Activated naive CD8-positive, alpha-beta T cell treated with anti-CD3 and anti-CD28 coated beads, Interleukin-2, amount 10 ng/mL, durations not matched to agents 7 days and 5 days (primary cell): ENCODE results near the gene VPS52. TPM values are rescaled to one million over a fixed set of nuclear protein-coding genes. Genes with fewer than 3 reads are reported as not detected.

ENCODE experiments used
- ATAC-seq: fragments of 150-1000 bp; cut with Tn5 transposase; one replicate; pipeline ENCODE4 v1.10.0; 2021; ENCODE audit warnings: low read depth, moderate library complexity
- POLR2A ChIA-PET: fragments of 350-600 bp; sonication (Branson Sonifier 250); formaldehyde crosslinking; loops from one replicate; lab custom pipeline; 2021; ENCODE audit warnings: antibody characterized with exemption; lab: Charles Lee
- DNase-seq: peaks from one replicate; pipeline ENCODE4 v3.0.0; 2021
- H3K27ac Mint-ChIP-seq: one replicate; pipeline ENCODE4 v1.8.0; 2022; ENCODE audit warnings: mild to moderate bottlenecking, mixed read lengths
- H3K27me3 Mint-ChIP-seq: one replicate; pipeline ENCODE4 v1.8.0; 2022; ENCODE audit warnings: mild to moderate bottlenecking, moderate library complexity, mixed read lengths
- H3K36me3 Mint-ChIP-seq: one replicate; pipeline ENCODE4 v1.8.0; 2021; ENCODE audit warnings: mild to moderate bottlenecking, mixed read lengths
- H3K4me1 Mint-ChIP-seq: one replicate; pipeline ENCODE4 v1.8.0; 2021; ENCODE audit warnings: mixed read lengths
- H3K4me3 Mint-ChIP-seq: one replicate; pipeline ENCODE4 v1.8.0; 2022; ENCODE audit warnings: mild to moderate bottlenecking, moderate library complexity, mixed read lengths
- H3K9me3 Mint-ChIP-seq: one replicate; pipeline ENCODE4 v1.8.0; 2021; ENCODE audit warnings: mixed read lengths
- total RNA-seq, 2 experiments: library from RNA; stranded (reverse); gene quantifications; one replicate each; pipeline ENCODE4 v1.2.3, GENCODE V29; 2021

VPS52 gene
- total RNA-seq: 10 to 100 TPM; 72.3 to 76.0 TPM

GRCh38 chr6:33271468-33272274 is at the start of gene VPS52, which contains the start of gene RPS18:
Gene VPS52 (minus strand): TSS chr6:33271876. CDS start chr6:33271675, 201 bp downstream.
Gene RPS18 (plus strand): TSS chr6:33272075. CDS start chr6:33272120, 45 bp downstream.
- no peaks in the 10 kb centered on the region for H3K9me3 Mint-ChIP-seq
- DNase-seq: peak; percentile 87
- H3K4me3 Mint-ChIP-seq: peak within 1 kb of the TSS; percentile 94
- peaks cover 56% of the 10 kb centered on the region for H3K36me3 Mint-ChIP-seq
- H3K4me1 Mint-ChIP-seq: peaks cover 43% of the 10 kb centered on the region
- peak; percentile 91 for ATAC-seq
- no peaks in the 10 kb centered on the region for H3K27me3 Mint-ChIP-seq
- H3K27ac Mint-ChIP-seq: peak within 1 kb of the TSS; percentile 99
- POLR2A ChIA-PET: interaction anchor here (0.7 to 4.3 kb wide), 28 partner anchors 8 to 1076 kb away, joined by 3 to 52 read pairs (median 6); partner anchors contain the start of genes BAK1, CUTA, HSD17B8 and PFDN6

GRCh38 chr6:33321227-33321626 is 49.6 kb upstream of the VPS52 start:
- peaks cover 44% of the 10 kb centered on the region for H3K36me3 Mint-ChIP-seq
- POLR2A ChIA-PET: no interaction called here
- no peak for DNase-seq

GRCh38 chr6:33320315-33321181 is 48.9 kb upstream of the VPS52 start:
- ATAC-seq: no peak
- DNase-seq: no peak
- POLR2A ChIA-PET: no interaction called here
- Mint-ChIP-seq H3K36me3 (peaks cover 45% of the 10 kb centered on the region), H3K4me3 (peak overlapping the region; percentile 100), H3K27ac (peak overlapping the region; percentile 100), H3K4me1 (peaks cover 51% of the 10 kb centered on the region), H3K27me3 (no peaks in the 10 kb centered on the region), H3K9me3 (no peaks in the 10 kb centered on the region)

More at GRCh38 chr6:33321227-33321626, 49.6 kb upstream of the VPS52 start:
- ATAC-seq: no peak
- Mint-ChIP-seq H3K27me3 (no peaks in the 10 kb centered on the region), H3K27ac (peak overlapping the region; percentile 100), H3K4me1 (peaks cover 50% of the 10 kb centered on the region), H3K4me3 (peak overlapping the region; percentile 100), H3K9me3 (no peaks in the 10 kb centered on the region)

GRCh38 chr6:33319939-33320314 is 48.3 kb upstream of the VPS52 start:
- peaks cover 45% of the 10 kb centered on the region for H3K36me3 Mint-ChIP-seq
- H3K27ac Mint-ChIP-seq: peak overlapping the region; percentile 67
- POLR2A ChIA-PET: interaction anchor here (4.0 kb wide), 1 partner anchor 25 kb away, joined by 67 read pairs; no protein-coding TSS in a partner anchor
- DNase-seq (no peak), ATAC-seq (no peak)
- no peaks in the 10 kb centered on the region for H3K9me3 Mint-ChIP-seq
- no peaks in the 10 kb centered on the region for H3K27me3 Mint-ChIP-seq
- peaks cover 51% of the 10 kb centered on the region for H3K4me1 Mint-ChIP-seq
- peak overlapping the region; percentile 100 for H3K4me3 Mint-ChIP-seq

GRCh38 chr6:33318426-33319073 is 46.9 kb upstream of the VPS52 start:
- DNase-seq (no peak), ATAC-seq (no peak)
- peaks cover 49% of the 10 kb centered on the region for H3K36me3 Mint-ChIP-seq

GRCh38 chr6:33317669-33318425 is 46.2 kb upstream of the VPS52 start, which contains the start of gene ZBTB22:
Gene ZBTB22 (minus strand): TSS chr6:33317744. CDS start chr6:33316916, 828 bp downstream.
- Mint-ChIP-seq H3K4me3 (peak within 1 kb of the TSS; percentile 100), H3K27ac (peak within 1 kb of the TSS; percentile 98), H3K27me3 (no peaks in the 10 kb centered on the region), H3K9me3 (no peaks in the 10 kb centered on the region), H3K4me1 (peaks cover 54% of the 10 kb centered on the region), H3K36me3 (peaks cover 53% of the 10 kb centered on the region)
- POLR2A ChIA-PET: interaction anchor here (0.7 to 4.0 kb wide), 21 partner anchors 9 to 473 kb away, joined by 3 to 67 read pairs (median 5); partner anchors contain the start of genes B3GALT4, CUTA, PFDN6 and RGL2
- DNase-seq (peak; percentile 94), ATAC-seq (peak; percentile 69)

More at GRCh38 chr6:33318426-33319073, 46.9 kb upstream of the VPS52 start:
- POLR2A ChIA-PET: interaction anchor here (0.7 to 4.0 kb wide), 15 partner anchors 8 to 350 kb away, joined by 3 to 67 read pairs (median 5); partner anchors contain the start of genes B3GALT4, CUTA, RGL2 and SYNGAP1
- H3K9me3 Mint-ChIP-seq: no peaks in the 10 kb centered on the region
- peaks cover 54% of the 10 kb centered on the region for H3K4me1 Mint-ChIP-seq
- peak overlapping the region; percentile 100 for H3K4me3 Mint-ChIP-seq
- no peaks in the 10 kb centered on the region for H3K27me3 Mint-ChIP-seq
- H3K27ac Mint-ChIP-seq: peak overlapping the region; percentile 98

GRCh38 chr6:33317419-33317668 is 45.7 kb upstream of the VPS52 start:
- H3K9me3 Mint-ChIP-seq: no peaks in the 10 kb centered on the region
- ATAC-seq (no peak), DNase-seq (no peak)
- H3K27me3 Mint-ChIP-seq: no peaks in the 10 kb centered on the region
- H3K4me3 Mint-ChIP-seq: peak overlapping the region; percentile 100
- peak overlapping the region; percentile 71 for H3K27ac Mint-ChIP-seq
- POLR2A ChIA-PET: interaction anchor here (0.7 to 4.0 kb wide), 18 partner anchors 9 to 472 kb away, joined by 3 to 67 read pairs (median 6); partner anchors contain the start of genes B3GALT4, CUTA, PFDN6 and RGL2
- H3K36me3 Mint-ChIP-seq: peaks cover 54% of the 10 kb centered on the region
- H3K4me1 Mint-ChIP-seq: peaks cover 57% of the 10 kb centered on the region

GRCh38 chr6:33316603-33317418 is 45.1 kb upstream of the VPS52 start:
- Mint-ChIP-seq H3K27ac (peak overlapping the region; percentile 71), H3K27me3 (no peaks in the 10 kb centered on the region)
- no peak for ATAC-seq

GRCh38 chr6:33315793-33316602 is 44.3 kb upstream of the VPS52 start:
- H3K4me3 Mint-ChIP-seq: peak overlapping the region; percentile 98
- H3K4me1 Mint-ChIP-seq: peaks cover 56% of the 10 kb centered on the region
- ATAC-seq (no peak), DNase-seq (no peak)
- POLR2A ChIA-PET: interaction anchor here (1.1 to 4.0 kb wide), 3 partner anchors 18 to 108 kb away, joined by 3 to 67 read pairs (median 23); partner anchors contain the start of genes RGL2 and RING1
- H3K36me3 Mint-ChIP-seq: peaks cover 52% of the 10 kb centered on the region
- H3K9me3 Mint-ChIP-seq: no peaks in the 10 kb centered on the region
- no peaks in the 10 kb centered on the region for H3K27me3 Mint-ChIP-seq
- H3K27ac Mint-ChIP-seq: peak overlapping the region; percentile 65

More at GRCh38 chr6:33316603-33317418, 45.1 kb upstream of the VPS52 start:
- POLR2A ChIA-PET: interaction anchor here (0.7 to 4.0 kb wide), 12 partner anchors 8 to 472 kb away, joined by 3 to 67 read pairs (median 6); partner anchors contain the start of genes B3GALT4, CUTA, PFDN6 and RGL2
- peaks cover 54% of the 10 kb centered on the region for H3K36me3 Mint-ChIP-seq
- no peak for DNase-seq
- H3K9me3 Mint-ChIP-seq: no peaks in the 10 kb centered on the region
- peak overlapping the region; percentile 100 for H3K4me3 Mint-ChIP-seq
- peaks cover 56% of the 10 kb centered on the region for H3K4me1 Mint-ChIP-seq

GRCh38 chr6:33314943-33315792 is 43.5 kb upstream of the VPS52 start:
- Mint-ChIP-seq H3K27me3 (no peaks in the 10 kb centered on the region), H3K4me1 (peaks cover 53% of the 10 kb centered on the region), H3K36me3 (peaks cover 48% of the 10 kb centered on the region), H3K27ac (peak overlapping the region; percentile 97), H3K4me3 (peak overlapping the region; percentile 98), H3K9me3 (no peaks in the 10 kb centered on the region)
- ATAC-seq (no peak), DNase-seq (no peak)
- POLR2A ChIA-PET: interaction anchor here (1.2 kb wide), 1 partner anchor 29 kb away, joined by 4 read pairs; no protein-coding TSS in a partner anchor
